ENCODE results near the gene NCR3LG1. TPM values are rescaled to one million over a fixed set of nuclear protein-coding genes. Genes with fewer than 3 reads are reported as not detected.

NCR3LG1 gene
- total RNA-seq (under 1 TPM; 0.42 to 0.75 TPM), polyA plus RNA-seq (under 1 TPM; 0.18 to 0.33 TPM)

DNA sequence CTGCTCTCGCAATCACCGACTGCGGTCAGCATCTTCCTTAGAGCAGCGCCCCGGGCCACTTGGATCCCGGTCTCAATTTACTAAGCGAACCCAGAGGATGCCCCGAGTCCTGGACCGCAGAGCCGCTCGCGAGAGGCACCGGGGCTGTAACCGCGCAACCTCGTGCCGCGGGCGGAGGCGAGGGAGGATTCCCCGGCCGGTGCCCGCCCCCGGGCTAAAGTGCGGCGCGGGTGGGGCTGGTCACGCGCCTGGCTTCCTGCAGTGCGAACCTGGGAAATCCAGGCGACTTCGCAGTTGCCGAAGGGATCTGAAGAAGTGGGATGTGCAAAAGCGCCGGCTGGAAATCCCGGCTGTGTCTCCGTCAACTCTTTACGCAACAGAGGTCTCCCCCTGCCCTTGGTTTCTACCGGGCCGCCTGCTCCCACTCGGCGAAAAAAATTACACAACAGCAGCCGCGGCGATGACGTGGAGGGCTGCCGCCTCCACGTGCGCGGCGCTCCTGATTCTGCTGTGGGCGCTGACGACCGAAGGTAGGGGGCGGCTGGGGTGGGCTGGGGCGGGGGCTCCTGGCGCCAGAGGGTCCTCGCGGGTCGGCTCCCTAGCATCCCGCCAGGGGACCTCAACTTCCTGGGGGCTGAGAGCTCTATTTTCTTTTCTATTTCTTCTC is at the start of gene NCR3LG1:
Gene NCR3LG1 (plus strand): TSS at position 291 of the 667 bp plus-strand sequence. CDS start 170 bp downstream, at position 461.
- Histone ChIP-seq H3K27ac (ENCODE audit: low read depth in 1 of 2, low read length in 2 of 2) (no peak within 1 kb of the TSS), H3K4me1 (ENCODE audit: control insufficient read depth in 4 of 4, insufficient read depth in 4 of 4, low read length in 3 of 4) (peaks cover 6 to 27% (median 21%) of the 10 kb centered on the region in 4 donors), H3K9me3 (ENCODE audit: control insufficient read depth in 4 of 4, low read length in 3 of 4) (no peaks in the 10 kb centered on the region), H3K9ac (ENCODE audit: low read depth in 1 of 2, low read length in 2 of 2) (peak within 1 kb of the TSS in 1 of 2 donors; percentile 30), H3K4me3 (ENCODE audit: low read depth in 1 of 3, low read length in 3 of 3) (peak within 1 kb of the TSS; percentile 5 to 71 (median 70)), H3K27me3 (ENCODE audit: control insufficient read depth in 4 of 4, insufficient read depth in 4 of 4, low read length in 3 of 4) (no peaks in the 10 kb centered on the region), H3K36me3 (ENCODE audit: control insufficient read depth in 4 of 4, insufficient read depth in 3 of 4, low read depth in 1 of 4, low read length in 3 of 4) (no peaks in the 10 kb centered on the region)
- 2% methylated on average over 61 of the region's 61 CpGs for WGBS
- TF ChIP-seq, protein P1, sequence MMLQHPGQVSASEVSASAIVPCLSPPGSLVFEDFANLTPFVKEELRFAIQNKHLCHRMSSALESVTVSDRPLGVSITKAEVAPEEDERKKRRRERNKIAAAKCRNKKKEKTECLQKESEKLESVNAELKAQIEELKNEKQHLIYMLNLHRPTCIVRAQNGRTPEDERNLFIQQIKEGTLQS (IDR thresholded peaks at IDR 0.05): no peak
- TF ChIP-seq RXRA (IDR thresholded peaks at IDR 0.05): peak in 1 of 2 donors; percentile 9
- peak; percentile 39 to 57 for TF ChIP-seq HNF4A (conservative IDR thresholded peaks at IDR 0.05)
- no peak for TF ChIP-seq JUND (IDR thresholded peaks at IDR 0.05)
- peak; percentile 34 for TF ChIP-seq MAX (IDR thresholded peaks at IDR 0.05)
- no peak for TF ChIP-seq CTCF (IDR thresholded peaks at IDR 0.05; ENCODE audit: low read depth, low read length, missing input control)
- peak; percentile 39 for DNase-seq (ENCODE audit: low spot score)

DNA sequence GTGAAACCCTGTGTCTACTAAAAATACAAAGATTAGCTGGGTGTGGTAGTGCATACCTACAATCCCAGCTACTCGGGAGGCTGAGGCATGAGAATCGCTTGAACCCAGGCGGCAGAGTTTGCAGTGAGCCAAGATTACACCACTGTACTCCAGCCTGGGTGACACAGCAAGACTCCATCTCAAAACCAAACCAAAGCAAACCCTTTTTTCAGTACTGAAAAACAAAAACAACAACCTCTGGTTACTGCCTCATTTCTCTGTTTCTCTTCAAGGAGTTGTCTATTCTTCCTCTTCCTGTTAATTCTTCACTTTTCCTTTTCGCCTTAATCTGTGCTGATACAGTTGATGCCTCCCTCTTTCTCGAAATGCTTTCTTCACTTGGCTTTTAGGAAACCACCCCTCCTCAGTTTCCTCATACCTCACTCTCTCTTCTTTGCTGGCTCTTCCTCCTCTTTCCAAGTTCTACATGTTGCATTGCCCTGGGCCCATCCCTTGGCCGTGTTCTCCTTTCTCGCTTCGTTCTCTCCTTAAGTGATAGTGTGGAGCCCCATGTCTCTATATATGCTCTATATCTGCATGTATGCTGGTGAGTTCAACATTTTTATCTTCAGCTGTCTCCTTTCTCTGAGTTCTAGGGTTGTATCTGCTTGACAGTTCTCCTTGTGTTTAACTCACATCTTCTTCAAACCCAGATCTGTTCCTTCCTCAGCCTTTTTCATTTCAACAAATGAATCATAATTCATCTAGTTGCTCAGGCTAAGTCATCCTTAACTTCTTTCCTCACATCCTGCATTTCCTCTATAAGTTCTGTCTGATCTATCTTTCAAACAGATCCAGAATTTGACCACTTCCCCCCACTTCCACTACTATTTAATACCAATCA is 38.0 kb upstream of the NCR3LG1 start:
- Histone ChIP-seq H3K36me3 (ENCODE audit: control insufficient read depth in 4 of 4, insufficient read depth in 3 of 4, low read depth in 1 of 4, low read length in 3 of 4) (peaks cover 8 to 26% (median 12%) of the 10 kb centered on the region in 4 donors), H3K9ac (ENCODE audit: low read depth in 1 of 2, low read length in 2 of 2) (no peak overlapping the region), H3K27ac (ENCODE audit: low read depth in 1 of 2, low read length in 2 of 2) (no peak overlapping the region)

More for the DNA sequence above, 38.0 kb upstream of the NCR3LG1 start:
- no peaks in the 10 kb centered on the region for H3K27me3 ChIP-seq (ENCODE audit: control insufficient read depth in 4 of 4, insufficient read depth in 4 of 4, low read length in 3 of 4)
- no peaks in the 10 kb centered on the region for H3K4me1 ChIP-seq (ENCODE audit: control insufficient read depth in 4 of 4, insufficient read depth in 4 of 4, low read length in 3 of 4)
- TF ChIP-seq NR2F2 (IDR thresholded peaks at IDR 0.05) (no peak), GABPA (IDR thresholded peaks at IDR 0.05 in 1 of 2, conservative IDR thresholded peaks at IDR 0.05 in 1 of 2) (no peak), CTCF (IDR thresholded peaks at IDR 0.05; ENCODE audit: low read depth, low read length, missing input control) (no peak), RAD21 (IDR thresholded peaks at IDR 0.05) (no peak), FOXA2 (IDR thresholded peaks at IDR 0.05) (no peak), TAF1 (conservative IDR thresholded peaks at IDR 0.05) (no peak), JUND (IDR thresholded peaks at IDR 0.05) (no peak), EGR1 (IDR thresholded peaks at IDR 0.05; ENCODE audit: low read depth in 2 of 2) (no peak), YY1 (IDR thresholded peaks at IDR 0.05) (no peak), MAX (IDR thresholded peaks at IDR 0.05) (no peak), HNF4G (IDR thresholded peaks at IDR 0.05) (no peak), ZBTB33 (IDR thresholded peaks at IDR 0.05) (no peak), HNF4A (conservative IDR thresholded peaks at IDR 0.05) (no peak), RXRA (IDR thresholded peaks at IDR 0.05) (no peak), FOXA1 (IDR thresholded peaks at IDR 0.05) (no peak)
- TF ChIP-seq, protein P2, sequence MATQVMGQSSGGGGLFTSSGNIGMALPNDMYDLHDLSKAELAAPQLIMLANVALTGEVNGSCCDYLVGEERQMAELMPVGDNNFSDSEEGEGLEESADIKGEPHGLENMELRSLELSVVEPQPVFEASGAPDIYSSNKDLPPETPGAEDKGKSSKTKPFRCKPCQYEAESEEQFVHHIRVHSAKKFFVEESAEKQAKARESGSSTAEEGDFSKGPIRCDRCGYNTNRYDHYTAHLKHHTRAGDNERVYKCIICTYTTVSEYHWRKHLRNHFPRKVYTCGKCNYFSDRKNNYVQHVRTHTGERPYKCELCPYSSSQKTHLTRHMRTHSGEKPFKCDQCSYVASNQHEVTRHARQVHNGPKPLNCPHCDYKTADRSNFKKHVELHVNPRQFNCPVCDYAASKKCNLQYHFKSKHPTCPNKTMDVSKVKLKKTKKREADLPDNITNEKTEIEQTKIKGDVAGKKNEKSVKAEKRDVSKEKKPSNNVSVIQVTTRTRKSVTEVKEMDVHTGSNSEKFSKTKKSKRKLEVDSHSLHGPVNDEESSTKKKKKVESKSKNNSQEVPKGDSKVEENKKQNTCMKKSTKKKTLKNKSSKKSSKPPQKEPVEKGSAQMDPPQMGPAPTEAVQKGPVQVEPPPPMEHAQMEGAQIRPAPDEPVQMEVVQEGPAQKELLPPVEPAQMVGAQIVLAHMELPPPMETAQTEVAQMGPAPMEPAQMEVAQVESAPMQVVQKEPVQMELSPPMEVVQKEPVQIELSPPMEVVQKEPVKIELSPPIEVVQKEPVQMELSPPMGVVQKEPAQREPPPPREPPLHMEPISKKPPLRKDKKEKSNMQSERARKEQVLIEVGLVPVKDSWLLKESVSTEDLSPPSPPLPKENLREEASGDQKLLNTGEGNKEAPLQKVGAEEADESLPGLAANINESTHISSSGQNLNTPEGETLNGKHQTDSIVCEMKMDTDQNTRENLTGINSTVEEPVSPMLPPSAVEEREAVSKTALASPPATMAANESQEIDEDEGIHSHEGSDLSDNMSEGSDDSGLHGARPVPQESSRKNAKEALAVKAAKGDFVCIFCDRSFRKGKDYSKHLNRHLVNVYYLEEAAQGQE (IDR thresholded peaks at IDR 0.05): no peak
- TF ChIP-seq, protein P1 (IDR thresholded peaks at IDR 0.05): no peak
- no peak overlapping the region for H3K4me3 ChIP-seq (ENCODE audit: low read depth in 1 of 3, low read length in 3 of 3)
- no peak for DNase-seq (ENCODE audit: low spot score)
- WGBS: 94% methylated on average over 8 of the region's 8 CpGs
- no peaks in the 10 kb centered on the region for H3K9me3 ChIP-seq (ENCODE audit: control insufficient read depth in 4 of 4, low read length in 3 of 4)
